SU-DHL-6 (cell line): ENCODE results near the gene LHFPL6.

Source experiments
- H2AFZ ChIP-seq: fragments of 200-600 bp; sonication (generic); 2 replicates; pipeline ENCODE4 v1.6.1; 2014; ENCODE audit warnings: low read depth, mild to moderate bottlenecking, moderate library complexity, mixed read lengths, antibody characterized with exemption, low read length; ENCODE audit not compliant: severe bottlenecking
- H3F3A ChIP-seq: fragments of 200-600 bp; shearing (Covaris generic); 2 replicates; pipeline ENCODE4 v1.6.0; 2016; ENCODE audit warnings: antibody characterized with exemption, mild to moderate bottlenecking; ENCODE audit not compliant: insufficient read depth
- H3K27ac ChIP-seq: fragments of 200-600 bp; sonication (generic); 2 replicates; pipeline ENCODE4 v1.5.1; 2016; ENCODE audit warnings: low read depth, mild to moderate bottlenecking, low read length, moderate library complexity, mixed read lengths
- H3K27me3 ChIP-seq: fragments of 200-600 bp; sonication (generic), shearing (Covaris generic); 2 replicates; pipeline ENCODE4 v1.6.0; 2014; ENCODE audit warnings: mild to moderate bottlenecking, low read length
- H3K36me3 ChIP-seq: fragments of 200-600 bp; sonication (generic); 2 replicates; pipeline ENCODE4 v1.6.1; 2014; ENCODE audit warnings: mild to moderate bottlenecking, low read length, mixed read lengths
- H3K4me2 ChIP-seq: fragments of 300-600, 200-600 bp; shearing (Covaris generic), sonication (generic); 2 replicates; pipeline ENCODE4 v1.6.0; 2014; ENCODE audit warnings: low read length, low read depth, mild to moderate bottlenecking; ENCODE audit not compliant: poor library complexity, severe bottlenecking
- H3K4me3 ChIP-seq: fragments of 200-600 bp; sonication (generic); 2 replicates; pipeline ENCODE4 v1.5.1; 2014; ENCODE audit warnings: antibody characterized with exemption, low read length, mild to moderate bottlenecking, mixed read lengths; ENCODE audit not compliant: insufficient read depth, poor library complexity, severe bottlenecking
- H3K79me2 ChIP-seq: fragments of 200-600 bp; sonication (generic); 2 replicates; pipeline ENCODE4 v1.6.1; 2014; ENCODE audit warnings: mild to moderate bottlenecking, low read length, moderate library complexity; ENCODE audit not compliant: insufficient read depth
- H3K9ac ChIP-seq: fragments of 200-600 bp; sonication (generic); 2 replicates; pipeline ENCODE4 v1.7.0; 2014; ENCODE audit warnings: mild to moderate bottlenecking, low read length
- H3K9me2 ChIP-seq: fragments of 200-600 bp; sonication (generic); replicated peaks from 2 replicates; pipeline ENCODE4 v1.6.1; 2014; ENCODE audit warnings: low read length; ENCODE audit not compliant: insufficient read depth
- H3K9me3 ChIP-seq: fragments of 200-600 bp; sonication (generic); 2 replicates; pipeline ENCODE4 v1.6.1; 2014; ENCODE audit warnings: low read length, mixed read lengths; ENCODE audit not compliant: insufficient read depth
- H4K20me1 ChIP-seq: fragments of 200-600 bp; sonication (generic); 2 replicates; pipeline ENCODE4 v1.6.1; 2014; ENCODE audit warnings: low read depth, mild to moderate bottlenecking, antibody characterized with exemption, low read length, moderate library complexity, mixed read lengths
- CTCF ChIP-seq: fragments of 200-600 bp; sonication (generic); IDR thresholded peaks from one replicate; pipeline ENCODE4 v1.5.1; 2017; ENCODE audit warnings: antibody characterized with exemption, mild to moderate bottlenecking, low read length, moderate library complexity; ENCODE audit not compliant: insufficient read depth, poor library complexity, severe bottlenecking
- EZH2phosphoT487 ChIP-seq: fragments of 200-600 bp; sonication (generic), shearing (Covaris generic); conservative IDR thresholded peaks from 2 replicates; pipeline ENCODE4 v1.6.1; 2018; ENCODE audit warnings: mild to moderate bottlenecking, antibody characterized with exemption, low read length, moderate library complexity, mixed read lengths

Gene LHFPL6

GRCh38 chr13:39567569-39567968 lies 35.4 kb downstream of the LHFPL6 start:
- no peaks in the 10 kb centered on the region for H3K9me2 ChIP-seq
- H3K36me3 ChIP-seq, result no peaks in the 10 kb centered on the region
- no peak overlapping the region for H2AFZ ChIP-seq
- H3K4me3 ChIP-seq, result no peak overlapping the region
- H3K79me2 ChIP-seq, result no peaks in the 10 kb centered on the region
- no peaks in the 10 kb centered on the region for H3K9me3 ChIP-seq
- no peak for TF ChIP-seq CTCF
- no peak for TF ChIP-seq EZH2phosphoT487
- H3K9ac ChIP-seq, result no peak overlapping the region
- H3K4me2 ChIP-seq, result no peak overlapping the region
- H3K27me3 ChIP-seq, result no peaks in the 10 kb centered on the region
- H4K20me1 ChIP-seq, result no peaks in the 10 kb centered on the region
- H3K27ac ChIP-seq, result no peak overlapping the region
- H3F3A ChIP-seq, result no peaks in the 10 kb centered on the region

GRCh38 chr13:39566216-39566869 lies 36.6 kb downstream of the LHFPL6 start:
- Histone ChIP-seq H4K20me1 (no peaks in the 10 kb centered on the region), H3K4me3 (no peak overlapping the region), H3K9me2 (no peaks in the 10 kb centered on the region), H3K79me2 (no peaks in the 10 kb centered on the region), H3K4me2 (no peak overlapping the region), H3K36me3 (no peaks in the 10 kb centered on the region), H3F3A (no peaks in the 10 kb centered on the region), H3K9ac (no peak overlapping the region), H3K9me3 (no peaks in the 10 kb centered on the region), H3K27me3 (no peaks in the 10 kb centered on the region), H2AFZ (no peak overlapping the region), H3K27ac (no peak overlapping the region)
- TF ChIP-seq EZH2phosphoT487 (no peak), CTCF (no peak)

GRCh38 chr13:39565036-39565949 lies 37.7 kb downstream of the LHFPL6 start:
- TF ChIP-seq CTCF, result no peak
- TF ChIP-seq EZH2phosphoT487, result no peak

More at GRCh38 chr13:39565036-39565949, 37.7 kb downstream of the LHFPL6 start:
- H3K36me3 ChIP-seq, result no peaks in the 10 kb centered on the region
- H3K79me2 ChIP-seq, result no peaks in the 10 kb centered on the region
- H3K27ac ChIP-seq, result no peak overlapping the region
- H3F3A ChIP-seq, result no peaks in the 10 kb centered on the region
- H3K27me3 ChIP-seq, result no peaks in the 10 kb centered on the region
- no peak overlapping the region for H3K4me2 ChIP-seq
- H3K4me3 ChIP-seq, result no peak overlapping the region
- H3K9me3 ChIP-seq, result no peaks in the 10 kb centered on the region
- no peak overlapping the region for H3K9ac ChIP-seq
- no peak overlapping the region for H2AFZ ChIP-seq
- H4K20me1 ChIP-seq, result no peaks in the 10 kb centered on the region
- H3K9me2 ChIP-seq, result no peaks in the 10 kb centered on the region
